ENCODE measurements around the gene DUSP5.

DUSP5 gene

DNA sequence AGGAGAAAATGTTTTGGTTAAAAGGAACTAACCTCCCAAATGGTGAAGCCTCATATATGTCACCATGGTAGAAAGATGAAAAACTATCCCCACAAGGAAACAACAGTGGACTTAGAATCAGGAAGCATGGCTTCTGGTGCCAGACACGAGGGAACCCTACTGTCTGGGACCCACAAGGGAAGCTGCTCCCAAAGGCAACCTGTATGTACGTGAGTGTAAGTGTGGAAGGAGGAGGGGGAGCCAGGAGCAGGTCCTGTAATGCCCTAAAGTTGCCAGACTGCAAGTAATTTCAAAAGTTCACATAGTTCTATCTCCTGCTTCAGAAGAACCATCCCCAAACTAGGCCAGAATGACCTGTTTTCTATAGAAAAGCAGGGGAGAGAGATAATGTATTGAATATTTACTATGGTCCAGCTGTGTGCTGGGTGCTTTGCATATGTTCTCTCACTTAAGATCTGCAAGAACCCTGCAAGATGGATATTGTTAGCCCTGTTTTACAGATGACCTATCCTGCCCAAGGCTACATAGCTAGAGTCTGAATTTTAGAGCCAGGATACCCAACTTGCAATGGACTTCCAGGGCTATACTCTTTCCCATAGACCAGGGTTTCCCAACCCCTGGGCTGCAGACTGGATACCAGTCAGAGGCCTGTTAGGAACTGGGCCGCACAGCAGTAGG is 19.2 kb downstream of the DUSP5 start:
- Histone ChIP-seq H3K4me1 (no peaks in the 10 kb centered on the region), H3K4me3 (ENCODE audit: low read depth, low read length) (no peak overlapping the region), H3K36me3 (no peaks in the 10 kb centered on the region), H3K27me3 (no peaks in the 10 kb centered on the region), H3K9me3 (no peaks in the 10 kb centered on the region)
- TF ChIP-seq, protein P1, sequence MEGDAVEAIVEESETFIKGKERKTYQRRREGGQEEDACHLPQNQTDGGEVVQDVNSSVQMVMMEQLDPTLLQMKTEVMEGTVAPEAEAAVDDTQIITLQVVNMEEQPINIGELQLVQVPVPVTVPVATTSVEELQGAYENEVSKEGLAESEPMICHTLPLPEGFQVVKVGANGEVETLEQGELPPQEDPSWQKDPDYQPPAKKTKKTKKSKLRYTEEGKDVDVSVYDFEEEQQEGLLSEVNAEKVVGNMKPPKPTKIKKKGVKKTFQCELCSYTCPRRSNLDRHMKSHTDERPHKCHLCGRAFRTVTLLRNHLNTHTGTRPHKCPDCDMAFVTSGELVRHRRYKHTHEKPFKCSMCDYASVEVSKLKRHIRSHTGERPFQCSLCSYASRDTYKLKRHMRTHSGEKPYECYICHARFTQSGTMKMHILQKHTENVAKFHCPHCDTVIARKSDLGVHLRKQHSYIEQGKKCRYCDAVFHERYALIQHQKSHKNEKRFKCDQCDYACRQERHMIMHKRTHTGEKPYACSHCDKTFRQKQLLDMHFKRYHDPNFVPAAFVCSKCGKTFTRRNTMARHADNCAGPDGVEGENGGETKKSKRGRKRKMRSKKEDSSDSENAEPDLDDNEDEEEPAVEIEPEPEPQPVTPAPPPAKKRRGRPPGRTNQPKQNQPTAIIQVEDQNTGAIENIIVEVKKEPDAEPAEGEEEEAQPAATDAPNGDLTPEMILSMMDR (IDR thresholded peaks at IDR 0.05; ENCODE audit: low read depth, low read length) = no peak
- no peak for DNase-seq

- no peaks in the 10 kb centered on the region for H3K9me3 ChIP-seq
- H3K4me3 ChIP-seq (ENCODE audit: low read depth, low read length) = no peak overlapping the region
- TF ChIP-seq, protein P1 (IDR thresholded peaks at IDR 0.05; ENCODE audit: low read depth, low read length) = no peak
- no peaks in the 10 kb centered on the region for H3K4me1 ChIP-seq
- no peak for DNase-seq
- no peaks in the 10 kb centered on the region for H3K36me3 ChIP-seq
- no peaks in the 10 kb centered on the region for H3K27me3 ChIP-seq
These were observed 24.8 kb downstream of the DUSP5 start for GRCh38 chr10:110522365-110522988.

- no peaks in the 10 kb centered on the region for H3K9me3 ChIP-seq
- no peaks in the 10 kb centered on the region for H3K27me3 ChIP-seq
- H3K36me3 ChIP-seq = no peaks in the 10 kb centered on the region
- H3K4me1 ChIP-seq = no peaks in the 10 kb centered on the region
- H3K4me3 ChIP-seq (ENCODE audit: low read depth, low read length) = no peak overlapping the region
- TF ChIP-seq, protein P1 (IDR thresholded peaks at IDR 0.05; ENCODE audit: low read depth, low read length) = no peak
- no peak for DNase-seq
These were observed 26.0 kb downstream of the DUSP5 start for GRCh38 chr10:110523736-110524135.

- Histone ChIP-seq H3K4me1 (no peaks in the 10 kb centered on the region), H3K4me3 (ENCODE audit: low read depth, low read length) (no peak overlapping the region), H3K27me3 (no peaks in the 10 kb centered on the region), H3K36me3 (no peaks in the 10 kb centered on the region), H3K9me3 (no peaks in the 10 kb centered on the region)
- TF ChIP-seq, protein P1 (IDR thresholded peaks at IDR 0.05; ENCODE audit: low read depth, low read length) = no peak
- no peak for DNase-seq
These were observed 26.6 kb downstream of the DUSP5 start for GRCh38 chr10:110524179-110524858.

GRCh38 chr10:110524859-110525232 is 27.1 kb downstream of the DUSP5 start:
- TF ChIP-seq, protein P1 (IDR thresholded peaks at IDR 0.05; ENCODE audit: low read depth, low read length) = no peak
- DNase-seq = no peak
- no peak overlapping the region for H3K4me3 ChIP-seq (ENCODE audit: low read depth, low read length)
- no peaks in the 10 kb centered on the region for H3K36me3 ChIP-seq
- H3K27me3 ChIP-seq = no peaks in the 10 kb centered on the region
- H3K9me3 ChIP-seq = no peaks in the 10 kb centered on the region
- H3K4me1 ChIP-seq = no peaks in the 10 kb centered on the region
